Stimulated activated CD8-positive, alpha-beta memory T cell treated with anti-CD3 and anti-CD28 coated beads, Interleukin-15, amount 100 ng/mL, for 1 hour (primary cell): ENCODE measurements around the gene FAM124B.

ENCODE experiments used
- DNase-seq: peaks from one replicate; pipeline ENCODE4 v3.0.0-alpha.2; 2020; ENCODE audit warnings: low read depth

Gene FAM124B

DNA sequence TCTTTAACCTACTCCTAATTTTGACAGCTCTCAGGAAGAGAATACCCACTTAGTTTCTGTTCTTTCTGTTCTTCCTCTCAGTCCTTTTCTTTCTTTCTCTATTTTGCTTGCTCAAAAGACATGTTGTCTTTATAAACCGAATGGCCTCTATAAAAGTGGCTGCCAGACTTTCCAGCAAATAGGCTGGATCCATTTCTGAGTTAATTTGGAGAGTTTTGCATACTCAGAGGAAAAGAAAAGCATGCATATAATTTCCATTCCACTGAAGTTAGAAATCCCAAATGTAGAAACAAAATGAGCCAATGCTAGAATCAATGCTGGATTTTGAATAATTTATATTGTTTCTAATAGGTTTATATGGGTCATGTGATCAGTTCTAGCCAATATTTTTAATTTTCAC lies 65.9 kb downstream of the FAM124B start:
- no peak for DNase-seq

DNA sequence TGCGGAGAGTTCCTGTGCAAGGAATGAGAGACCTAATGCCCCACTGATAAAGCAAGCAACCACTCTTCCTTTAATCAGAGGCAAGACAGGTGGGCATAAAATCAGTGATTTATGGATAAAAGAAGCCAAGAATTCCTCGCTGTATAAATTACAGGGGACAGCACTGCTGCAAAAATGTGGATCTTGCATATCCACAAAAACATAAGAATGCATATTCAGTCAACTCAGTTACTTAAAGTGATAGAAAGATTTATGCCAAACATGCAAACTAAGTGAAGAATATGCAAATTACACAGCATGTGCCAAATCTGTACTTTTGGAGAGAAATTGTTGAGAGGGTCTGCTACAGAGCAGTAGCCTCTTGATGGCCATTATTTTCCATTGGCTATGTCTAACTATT lies 67.2 kb downstream of the FAM124B start:
- DNase-seq: no peak

DNA sequence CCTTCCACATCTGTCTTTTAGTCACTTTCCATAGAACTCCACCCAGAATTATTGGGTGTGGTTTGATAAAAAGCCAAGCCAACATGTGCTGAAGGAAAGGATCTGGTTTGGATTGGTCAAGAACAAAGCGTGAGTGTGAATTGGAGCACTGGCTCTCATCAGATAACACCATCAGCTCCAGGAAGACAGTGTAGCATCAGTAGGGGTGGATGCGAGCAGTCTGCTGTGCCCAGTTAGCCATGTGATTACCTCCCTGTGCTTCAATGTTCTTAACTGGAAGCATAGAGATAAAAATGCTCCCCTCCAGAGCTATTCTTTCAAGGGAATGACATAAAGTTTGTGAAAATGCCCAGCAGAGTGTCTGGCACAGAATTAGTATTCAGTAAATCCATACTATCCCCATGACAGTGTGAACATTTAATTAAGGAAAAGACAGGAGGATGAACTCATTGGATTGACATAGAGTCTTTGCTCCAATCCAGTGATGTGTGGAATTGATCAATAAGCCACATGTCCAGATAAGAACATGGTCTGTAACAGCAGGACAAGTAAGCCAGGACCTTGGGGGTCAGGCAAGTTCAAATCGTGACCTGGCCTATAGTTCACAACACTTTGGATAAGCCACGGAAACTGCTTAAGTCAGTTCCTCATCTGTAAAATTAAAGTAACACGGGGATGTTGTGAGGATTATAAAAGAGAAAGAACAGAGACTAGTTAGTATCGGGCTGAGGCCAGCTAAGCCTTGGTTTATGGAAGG lies 68.0 kb downstream of the FAM124B start:
- DNase-seq: no peak

DNA sequence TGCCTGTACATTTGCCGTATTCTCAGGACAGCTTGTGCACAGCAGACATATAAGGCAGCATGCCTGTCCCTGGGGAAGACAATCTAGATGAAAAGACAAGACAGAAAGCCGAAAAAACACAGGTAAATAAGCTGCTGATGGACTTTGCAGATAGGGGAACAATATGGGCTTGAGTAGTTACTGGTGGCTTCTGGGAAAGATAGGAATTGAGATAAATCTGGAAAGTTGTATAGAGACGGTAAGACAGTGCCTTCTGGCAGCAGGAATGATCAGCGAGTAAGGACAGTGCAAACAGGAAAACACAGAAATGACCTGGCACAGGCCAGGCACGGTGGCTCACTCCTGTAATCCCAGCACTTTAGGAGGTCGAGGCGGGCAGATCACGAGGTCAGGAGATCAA lies 70.2 kb downstream of the FAM124B start:
- DNase-seq: no peak

DNA sequence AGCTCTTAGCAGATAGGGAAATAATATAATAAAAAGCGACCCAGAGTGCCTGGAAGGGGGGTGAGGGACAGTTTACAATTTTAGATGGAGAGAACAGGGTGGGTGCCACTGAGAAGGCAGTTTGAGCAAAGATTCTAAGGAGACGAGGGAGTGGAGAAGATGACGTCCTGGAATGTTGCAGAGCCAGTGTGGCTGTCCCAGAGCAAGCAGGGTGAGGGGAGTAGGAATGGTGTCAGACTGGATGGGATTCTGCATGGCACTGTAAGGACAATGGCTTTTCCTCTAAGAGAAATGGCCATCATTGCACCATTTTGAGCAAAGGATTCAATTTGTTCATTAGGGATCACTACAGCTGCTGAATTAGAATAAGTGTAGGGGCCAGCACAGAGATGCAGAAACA lies 73.1 kb downstream of the FAM124B start:
- DNase-seq: no peak
